ENCODE measurements around the gene ATL3. TPM values are rescaled to one million over a fixed set of nuclear protein-coding genes. Genes with fewer than 3 reads are reported as not detected.

The ATL3 gene
- total and polyA plus RNA-seq, 11 donors: 4.7 to 30.4 (median 13.3) TPM

DNA sequence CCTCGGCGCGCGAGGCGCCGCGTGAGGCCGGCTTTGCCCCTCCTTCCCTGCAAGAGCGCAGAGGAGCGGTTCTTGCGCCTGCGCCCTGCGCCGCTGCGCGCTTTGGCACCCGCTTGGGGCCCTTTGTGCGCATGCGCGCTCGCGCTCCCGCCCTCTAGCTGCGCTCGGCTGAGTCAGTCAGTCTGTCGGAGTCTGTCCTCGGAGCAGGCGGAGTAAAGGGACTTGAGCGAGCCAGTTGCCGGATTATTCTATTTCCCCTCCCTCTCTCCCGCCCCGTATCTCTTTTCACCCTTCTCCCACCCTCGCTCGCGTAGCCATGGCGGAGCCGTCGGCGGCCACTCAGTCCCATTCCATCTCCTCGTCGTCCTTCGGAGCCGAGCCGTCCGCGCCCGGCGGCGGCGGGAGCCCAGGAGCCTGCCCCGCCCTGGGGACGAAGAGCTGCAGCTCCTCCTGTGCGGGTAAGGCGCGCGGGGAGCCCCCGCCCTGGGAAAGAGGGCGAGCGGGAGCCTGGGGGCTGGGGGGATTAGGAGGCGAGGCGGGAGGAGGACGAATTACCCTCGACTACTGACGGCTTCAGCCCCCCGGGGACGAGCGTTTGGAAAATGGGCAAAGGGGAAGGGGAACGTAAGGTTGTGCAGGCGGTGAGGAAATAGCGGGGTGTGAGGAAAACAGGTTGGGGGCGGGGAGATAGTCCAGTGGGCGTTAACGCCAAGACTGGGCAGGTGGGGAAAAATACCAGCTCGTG is 10.3 kb upstream of the ATL3 start, which contains the start of gene RTN3:
TSS of gene RTN3 (plus strand) at position 180 of the 745 bp plus-strand sequence. CDS start at position 317, 137 bp downstream.
- Histone ChIP-seq H3K4me3 (peak within 1 kb of the TSS; percentile 40 to 98 (median 89)), H3K36me3 (no peaks in the 10 kb centered on the region), H3K27ac (peak within 1 kb of the TSS; percentile 66 to 98 (median 94)), H3K27me3 (no peaks in the 10 kb centered on the region), H3K9me3 (no peaks in the 10 kb centered on the region), H3K4me1 (peaks cover 0 to 42% (median 19%) of the 10 kb centered on the region in 12 donors)
- ATAC-seq: peak; percentile 94 to 97 (median 96)
- 0 to 1% (median 0%) methylated on average over 43 to 74 of the region's 74 CpGs for WGBS, 4 donors
- peak; percentile 96 to 99 (median 97) for DNase-seq
- intact Hi-C loops (cut with DNase I): loop anchor here in 5 of 10 donors (1.0 to 10.0 kb wide), 3 partner anchors 10 to 56 kb away; partner anchors contain the start of gene ATL3 (in 2 of the 5)
- TF ChIP-seq, protein P1, sequence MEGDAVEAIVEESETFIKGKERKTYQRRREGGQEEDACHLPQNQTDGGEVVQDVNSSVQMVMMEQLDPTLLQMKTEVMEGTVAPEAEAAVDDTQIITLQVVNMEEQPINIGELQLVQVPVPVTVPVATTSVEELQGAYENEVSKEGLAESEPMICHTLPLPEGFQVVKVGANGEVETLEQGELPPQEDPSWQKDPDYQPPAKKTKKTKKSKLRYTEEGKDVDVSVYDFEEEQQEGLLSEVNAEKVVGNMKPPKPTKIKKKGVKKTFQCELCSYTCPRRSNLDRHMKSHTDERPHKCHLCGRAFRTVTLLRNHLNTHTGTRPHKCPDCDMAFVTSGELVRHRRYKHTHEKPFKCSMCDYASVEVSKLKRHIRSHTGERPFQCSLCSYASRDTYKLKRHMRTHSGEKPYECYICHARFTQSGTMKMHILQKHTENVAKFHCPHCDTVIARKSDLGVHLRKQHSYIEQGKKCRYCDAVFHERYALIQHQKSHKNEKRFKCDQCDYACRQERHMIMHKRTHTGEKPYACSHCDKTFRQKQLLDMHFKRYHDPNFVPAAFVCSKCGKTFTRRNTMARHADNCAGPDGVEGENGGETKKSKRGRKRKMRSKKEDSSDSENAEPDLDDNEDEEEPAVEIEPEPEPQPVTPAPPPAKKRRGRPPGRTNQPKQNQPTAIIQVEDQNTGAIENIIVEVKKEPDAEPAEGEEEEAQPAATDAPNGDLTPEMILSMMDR (IDR thresholded peaks at IDR 0.05): peak in 7 of 12 donors; percentile 2 to 76 (median 45)
- peak in 1 of 2 donors; percentile 97 for TF ChIP-seq POLR2A (IDR thresholded peaks at IDR 0.05)

DNA sequence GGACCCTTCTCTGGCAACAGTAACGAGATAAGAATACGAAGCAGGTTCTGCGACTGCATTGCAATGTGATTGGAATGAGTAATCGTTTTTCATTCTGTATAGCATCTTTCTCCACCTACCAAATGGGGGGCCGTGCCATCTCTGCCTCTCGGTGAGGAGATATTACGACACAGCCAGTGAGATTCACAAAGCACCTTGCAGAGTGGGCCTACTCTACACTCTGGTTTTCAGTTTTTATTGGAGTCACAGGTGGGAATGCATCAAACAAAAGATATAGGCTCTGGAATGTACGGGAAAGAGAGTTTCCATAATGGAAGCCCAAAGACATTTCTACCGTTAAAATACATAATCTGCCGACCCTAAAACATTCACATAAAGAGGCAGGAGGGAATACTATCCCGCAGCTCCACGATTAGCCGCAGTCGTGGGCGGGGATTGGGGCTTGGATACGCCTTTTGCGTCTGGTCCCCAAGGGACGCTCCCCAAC is 9.7 kb upstream of the ATL3 start:
- peak in 1 of 5 donors; percentile 13 for DNase-seq
- peak overlapping the region in 11 of 12 donors; percentile 37 to 98 (median 90) for H3K4me3 ChIP-seq
- intact Hi-C loops (cut with DNase I): loop anchor here in 5 of 10 donors (1.0 to 10.0 kb wide), 3 partner anchors 10 to 56 kb away; partner anchors contain the start of gene ATL3 (in 2 of the 5)
- H3K27me3 ChIP-seq: no peaks in the 10 kb centered on the region
- peak in 1 of 4 donors; percentile 1 for ATAC-seq
- 7 to 15% (median 9%) methylated on average over 15 to 18 of the region's 18 CpGs for WGBS, 4 donors
- H3K4me1 ChIP-seq: peaks cover 0 to 38% (median 19%) of the 10 kb centered on the region in 12 donors
- peak overlapping the region in 11 of 12 donors; percentile 53 to 98 (median 94) for H3K27ac ChIP-seq
- no peaks in the 10 kb centered on the region for H3K36me3 ChIP-seq
- TF ChIP-seq POLR2A (IDR thresholded peaks at IDR 0.05): no peak
- TF ChIP-seq, protein P1 (IDR thresholded peaks at IDR 0.05): no peak
- H3K9me3 ChIP-seq: no peaks in the 10 kb centered on the region

DNA sequence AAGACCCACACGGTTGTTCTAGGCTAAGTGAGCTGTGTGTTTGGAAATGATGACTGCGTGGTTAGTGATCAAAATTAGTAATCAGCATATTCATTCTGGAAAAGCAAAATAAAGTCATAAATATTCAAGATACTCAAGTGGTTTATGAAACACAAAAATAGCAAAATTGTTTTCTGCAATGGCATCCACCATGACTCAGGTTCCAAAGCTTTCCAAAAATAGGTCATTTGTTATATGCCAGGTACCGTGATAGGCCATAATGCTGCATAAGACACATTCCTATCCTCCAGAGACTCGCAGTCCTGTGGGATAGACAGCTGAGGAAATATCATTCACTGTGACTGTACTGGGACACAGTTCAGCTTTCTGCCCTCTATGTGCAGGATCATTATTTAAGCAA is 2.4 kb upstream of the ATL3 start:
- no peak for DNase-seq
- Histone ChIP-seq H3K9me3 (no peaks in the 10 kb centered on the region), H3K27ac (peak overlapping the region in 7 of 12 donors; percentile 33 to 68 (median 49)), H3K4me1 (peaks cover 0 to 28% (median 17%) of the 10 kb centered on the region in 12 donors), H3K36me3 (peaks cover 0 to 8% (median 0%) of the 10 kb centered on the region in 9 donors), H3K4me3 (no peak overlapping the region), H3K27me3 (no peaks in the 10 kb centered on the region)
- ATAC-seq: no peak
- intact Hi-C loops (cut with DNase I): no loop called here
- TF ChIP-seq POLR2A (IDR thresholded peaks at IDR 0.05): no peak
- TF ChIP-seq, protein P1 (IDR thresholded peaks at IDR 0.05): no peak
- WGBS, 4 donors: 57 to 67% (median 64%) methylated on average over 4 of the region's 4 CpGs

All from heart left ventricle (tissue), 16 donors.